HG03045 (cell line): ENCODE data around the gene SMU1.

Experiments
- ATAC-seq: cut with Tn5 transposase; IDR thresholded peaks from one replicate; pipeline ENCODE4 v1.9.1; 2021; ENCODE audit warnings: mild to moderate bottlenecking, moderate library complexity; ENCODE audit not compliant: unreplicated experiment

SMU1 gene

GRCh38 chr9:33049680-33050361 is 26.7 kb downstream of the SMU1 start:
- no peak for ATAC-seq

GRCh38 chr9:33048054-33048465 is 28.4 kb downstream of the SMU1 start:
- ATAC-seq, result no peak

GRCh38 chr9:33046061-33046460 is 30.4 kb downstream of the SMU1 start:
- ATAC-seq, result no peak

- no peak for ATAC-seq
Observed at GRCh38 chr9:33044677-33045282, 31.7 kb downstream of the SMU1 start.

- ATAC-seq, result peak; percentile 81
Observed at GRCh38 chr9:33044162-33044673, 32.3 kb downstream of the SMU1 start.

- ATAC-seq, result no peak
Observed at GRCh38 chr9:33043671-33044070, 32.8 kb downstream of the SMU1 start.

- ATAC-seq, result no peak
Observed at GRCh38 chr9:33042473-33042872, 34.0 kb downstream of the SMU1 start.

- ATAC-seq, result no peak
Observed at GRCh38 chr9:33041432-33042188, 34.9 kb downstream of the SMU1 start.

GRCh38 chr9:33040792-33041431 is 35.6 kb downstream of the SMU1 start:
- ATAC-seq, result no peak

GRCh38 chr9:33032865-33033264 is 43.6 kb downstream of the SMU1 start:
- no peak for ATAC-seq

GRCh38 chr9:33032292-33032691 is 44.2 kb downstream of the SMU1 start:
- ATAC-seq, result no peak

GRCh38 chr9:33030285-33030684 is 46.2 kb downstream of the SMU1 start:
- ATAC-seq, result no peak

GRCh38 chr9:33029231-33029786 is 47.2 kb downstream of the SMU1 start:
- ATAC-seq, result no peak

GRCh38 chr9:33025572-33026342 is 50.7 kb downstream of the SMU1 start:
- ATAC-seq, result peak; percentile 51

- peak; percentile 89 for ATAC-seq
Observed at GRCh38 chr9:33024966-33025571, 51.4 kb downstream of the SMU1 start, which contains the start of gene DNAJA1. DNAJA1 (plus strand) TSS chr9:33025273; CDS start chr9:33026485, 1,212 bp downstream.

GRCh38 chr9:33024126-33024965 is 52.1 kb downstream of the SMU1 start:
- ATAC-seq, result no peak

GRCh38 chr9:33023661-33024060 is 52.8 kb downstream of the SMU1 start:
- ATAC-seq, result no peak

GRCh38 chr9:33022755-33023154 is 53.7 kb downstream of the SMU1 start:
- ATAC-seq, result no peak

- no peak for ATAC-seq
Observed at GRCh38 chr9:33022303-33022702, 54.2 kb downstream of the SMU1 start.
